GM03348 (cell line): ENCODE measurements around the gene ADK.

Source experiments
- DNase-seq: peaks from one replicate; pipeline ENCODE4 v3.0.0; 2012; ENCODE audit warnings: low spot score

Gene ADK

GRCh38 chr10:74745449-74745848 lies 594.4 kb downstream of the ADK start:
- no peak for DNase-seq

GRCh38 chr10:74746813-74747212 lies 595.8 kb downstream of the ADK start:
- DNase-seq = no peak

GRCh38 chr10:74748468-74749031 lies 597.5 kb downstream of the ADK start:
- no peak for DNase-seq

GRCh38 chr10:74750848-74751274 lies 599.8 kb downstream of the ADK start:
- DNase-seq = no peak

- no peak for DNase-seq
Observed at GRCh38 chr10:74752371-74753040, 601.5 kb downstream of the ADK start.

GRCh38 chr10:74753442-74754211 lies 602.6 kb downstream of the ADK start:
- DNase-seq = peak; percentile 80

GRCh38 chr10:74754381-74754821 lies 603.4 kb downstream of the ADK start:
- DNase-seq = no peak

GRCh38 chr10:74755273-74755672 lies 604.3 kb downstream of the ADK start:
- DNase-seq = no peak
